ENCODE data around the gene RETSAT.
"Not testable (repeated sequence)": the region's sequence is repeated elsewhere in the genome, so short reads cannot be mapped to it uniquely, and the experiment has no call there.

RETSAT gene

DNA sequence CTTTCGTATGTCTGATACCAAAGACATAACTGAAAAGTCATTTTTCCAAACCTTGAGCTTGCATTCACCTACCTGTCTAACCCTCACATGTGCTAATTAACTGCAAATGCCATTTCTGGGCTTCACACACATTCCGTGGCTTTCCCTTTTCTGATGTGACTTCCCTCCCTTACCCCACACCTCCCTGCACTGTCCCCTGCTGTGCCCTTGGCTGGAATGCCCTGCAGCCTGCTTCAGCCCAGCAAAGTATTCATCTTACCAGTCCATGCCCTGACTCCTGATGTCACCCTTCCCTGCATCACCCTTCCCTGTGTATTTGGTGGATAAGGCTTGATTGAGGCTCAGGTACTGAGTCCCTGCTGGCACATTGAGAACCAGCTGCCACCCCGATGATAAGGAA is 12.2 kb downstream of the RETSAT start:
- H3K27ac ChIP-seq = no peak overlapping the region
- TF ChIP-seq, protein P1, sequence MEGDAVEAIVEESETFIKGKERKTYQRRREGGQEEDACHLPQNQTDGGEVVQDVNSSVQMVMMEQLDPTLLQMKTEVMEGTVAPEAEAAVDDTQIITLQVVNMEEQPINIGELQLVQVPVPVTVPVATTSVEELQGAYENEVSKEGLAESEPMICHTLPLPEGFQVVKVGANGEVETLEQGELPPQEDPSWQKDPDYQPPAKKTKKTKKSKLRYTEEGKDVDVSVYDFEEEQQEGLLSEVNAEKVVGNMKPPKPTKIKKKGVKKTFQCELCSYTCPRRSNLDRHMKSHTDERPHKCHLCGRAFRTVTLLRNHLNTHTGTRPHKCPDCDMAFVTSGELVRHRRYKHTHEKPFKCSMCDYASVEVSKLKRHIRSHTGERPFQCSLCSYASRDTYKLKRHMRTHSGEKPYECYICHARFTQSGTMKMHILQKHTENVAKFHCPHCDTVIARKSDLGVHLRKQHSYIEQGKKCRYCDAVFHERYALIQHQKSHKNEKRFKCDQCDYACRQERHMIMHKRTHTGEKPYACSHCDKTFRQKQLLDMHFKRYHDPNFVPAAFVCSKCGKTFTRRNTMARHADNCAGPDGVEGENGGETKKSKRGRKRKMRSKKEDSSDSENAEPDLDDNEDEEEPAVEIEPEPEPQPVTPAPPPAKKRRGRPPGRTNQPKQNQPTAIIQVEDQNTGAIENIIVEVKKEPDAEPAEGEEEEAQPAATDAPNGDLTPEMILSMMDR (IDR thresholded peaks at IDR 0.05) = no peak

DNA sequence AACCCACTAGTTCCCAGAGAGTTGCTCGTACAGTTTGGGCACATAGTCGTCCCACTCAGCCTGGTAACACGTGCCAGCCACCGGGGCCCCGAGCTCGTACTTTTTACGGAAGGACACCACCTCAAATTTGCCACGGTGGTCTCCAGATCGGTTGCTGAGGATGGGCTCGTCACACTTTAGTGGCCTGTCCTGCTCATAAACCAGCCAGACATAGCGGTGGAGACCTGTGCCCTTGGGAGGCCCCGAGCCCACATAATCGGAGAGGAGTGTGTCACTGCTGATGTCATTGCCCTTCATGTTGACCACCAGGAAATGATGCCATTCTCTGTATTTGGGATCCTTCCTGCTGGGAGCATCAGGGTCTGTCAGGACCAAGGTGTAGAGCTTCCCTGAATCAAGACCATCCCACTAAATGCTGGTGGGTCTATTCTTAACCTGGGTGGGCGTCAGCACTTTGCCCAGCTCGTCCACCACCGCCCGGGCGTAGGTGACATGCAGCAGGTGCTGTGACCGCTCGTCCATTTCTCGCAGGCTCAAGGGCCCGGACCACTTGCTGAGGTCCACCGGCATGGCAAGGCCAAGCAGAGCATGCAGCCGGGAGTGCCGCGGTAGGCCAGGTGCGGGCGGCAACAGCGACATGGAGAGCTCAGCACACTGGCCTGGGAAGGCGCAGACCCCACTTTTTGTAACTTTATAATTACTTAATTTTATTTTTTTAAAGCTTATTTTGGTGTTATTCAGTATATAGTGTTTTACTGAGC is 12.9 kb downstream of the RETSAT start:
- TF ChIP-seq, protein P1 (IDR thresholded peaks at IDR 0.05) = no peak
- no peak for TF ChIP-seq ZFX (IDR thresholded peaks at IDR 0.05; ENCODE audit: borderline replicate concordance)
- no peak overlapping the region for H3K27ac ChIP-seq

DNA sequence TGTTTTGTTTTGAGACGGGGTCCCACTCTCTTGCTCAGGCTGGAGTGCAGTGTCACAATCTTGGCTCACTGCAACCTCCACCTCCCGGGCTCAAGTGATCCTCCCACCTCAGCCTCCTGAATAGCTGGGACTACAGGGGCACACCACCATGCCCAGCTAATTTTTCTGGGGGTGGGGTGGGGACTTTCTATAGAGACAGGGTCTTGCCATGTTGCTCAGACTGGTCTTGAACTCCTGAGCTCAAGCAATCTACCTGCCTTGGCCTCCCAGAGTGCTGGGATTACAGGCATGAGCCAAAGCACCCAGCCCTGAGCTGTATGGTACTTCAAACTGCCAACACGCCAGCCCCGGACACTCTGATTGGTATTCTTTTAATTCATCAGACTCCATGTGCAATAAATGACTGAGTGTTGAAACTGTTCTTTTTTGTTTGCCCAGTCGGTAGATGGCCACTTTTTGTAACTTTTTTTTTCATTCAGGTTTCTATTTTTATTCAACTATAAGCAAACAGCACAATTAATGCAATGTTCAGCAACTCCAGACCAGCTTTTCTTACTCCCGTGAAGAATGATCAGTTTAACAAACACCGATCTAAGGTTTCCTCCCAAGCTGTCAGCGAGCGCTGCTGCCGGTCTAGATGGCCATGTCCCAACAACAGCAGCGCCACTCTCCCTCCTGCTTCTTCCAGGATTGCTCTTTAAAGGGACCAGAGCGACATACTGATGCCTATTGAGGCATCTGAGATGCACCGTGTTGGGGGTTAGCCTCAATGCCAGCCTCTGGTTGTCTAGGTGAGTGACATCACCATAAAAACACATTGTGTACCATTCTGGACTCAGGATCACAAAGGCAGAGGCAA is 14.1 kb downstream of the RETSAT start:
- TF ChIP-seq ZFX (IDR thresholded peaks at IDR 0.05; ENCODE audit: borderline replicate concordance) = no peak
- TF ChIP-seq, protein P1 (IDR thresholded peaks at IDR 0.05) = no peak
- H3K27ac ChIP-seq = no peak overlapping the region

DNA sequence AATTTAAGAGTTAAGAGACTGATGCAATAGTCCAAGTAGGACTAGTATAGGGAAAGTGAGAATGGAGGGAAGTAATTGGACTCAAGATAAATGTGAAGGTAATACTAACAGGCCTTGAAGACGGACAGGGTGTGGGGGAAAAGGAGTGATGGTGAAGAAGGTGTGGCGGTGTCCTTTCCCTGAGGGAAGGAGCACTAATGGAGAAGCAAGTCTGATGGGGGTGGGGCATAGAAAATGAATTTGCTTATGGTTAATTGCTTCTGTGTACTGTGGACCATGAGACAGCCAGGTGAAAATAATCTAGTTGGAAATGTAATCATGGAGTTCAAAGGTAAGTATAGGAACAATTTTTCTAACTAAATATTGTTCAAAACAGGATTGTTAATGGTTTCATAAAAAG is 19.4 kb downstream of the RETSAT start:
- H3K27ac ChIP-seq = no peak overlapping the region
- TF ChIP-seq, protein P1 (IDR thresholded peaks at IDR 0.05) = no peak
- TF ChIP-seq ZFX (IDR thresholded peaks at IDR 0.05; ENCODE audit: borderline replicate concordance) = no peak

DNA sequence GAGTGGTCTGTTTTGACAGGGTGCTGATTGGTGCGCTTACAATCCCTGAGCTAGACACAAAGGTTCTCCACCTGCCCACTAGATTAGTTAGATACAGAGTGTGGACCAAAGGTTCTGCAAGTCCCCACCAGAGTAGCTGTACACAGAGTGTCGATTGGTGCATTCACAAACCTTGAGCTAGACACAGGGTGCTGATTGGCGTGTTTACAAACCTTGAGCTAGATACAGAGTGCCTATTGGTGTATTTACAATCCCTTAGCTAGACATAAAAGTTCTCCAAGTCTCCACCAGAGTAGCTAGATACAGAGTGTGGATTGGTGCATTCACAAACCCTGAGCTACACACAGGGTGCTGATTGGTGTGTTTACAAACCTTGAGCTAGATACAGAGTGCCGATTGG is 20.5 kb downstream of the RETSAT start:
- not testable (repeated sequence) for H3K27ac ChIP-seq

DNA sequence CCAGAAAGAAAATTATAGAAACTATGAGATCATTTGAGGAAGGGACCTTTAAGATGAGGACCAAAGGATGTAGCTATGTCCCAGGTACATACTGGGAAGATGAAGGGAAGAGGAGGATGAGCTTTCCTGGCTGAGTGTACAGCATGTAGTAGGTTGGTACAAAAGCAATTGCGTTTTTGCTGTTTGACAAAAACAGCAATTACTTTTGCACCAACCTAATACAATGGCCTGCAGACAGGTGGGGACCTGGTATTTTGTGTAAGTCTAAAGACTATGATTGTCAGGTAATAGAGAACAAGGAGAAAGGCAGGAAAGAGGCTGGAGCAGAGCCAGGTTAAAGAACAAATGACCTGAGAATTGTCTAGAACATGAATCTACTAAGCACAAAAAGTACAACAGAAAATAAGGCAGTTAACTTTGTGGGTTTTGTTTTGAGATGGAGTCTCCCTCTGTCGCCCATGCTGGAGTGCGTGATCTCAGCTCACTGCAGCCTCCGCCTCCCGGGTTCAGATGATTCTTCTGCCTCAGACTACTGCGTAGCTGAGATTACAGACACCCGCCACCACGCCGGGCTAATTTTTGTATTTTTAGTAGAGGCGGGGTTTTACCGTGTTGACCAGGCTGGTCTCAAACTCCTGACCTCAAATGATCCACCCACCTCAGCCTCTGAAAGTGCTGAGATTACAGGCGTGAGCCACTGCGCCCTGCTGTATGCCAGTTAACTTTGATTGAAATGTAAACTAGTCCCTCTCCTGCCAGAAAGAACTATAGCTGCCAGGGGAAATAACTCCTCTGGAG is 23.3 kb downstream of the RETSAT start:
- TF ChIP-seq, protein P1 (IDR thresholded peaks at IDR 0.05) = no peak
- TF ChIP-seq ZFX (IDR thresholded peaks at IDR 0.05; ENCODE audit: borderline replicate concordance) = no peak
- H3K27ac ChIP-seq = no peak overlapping the region

DNA sequence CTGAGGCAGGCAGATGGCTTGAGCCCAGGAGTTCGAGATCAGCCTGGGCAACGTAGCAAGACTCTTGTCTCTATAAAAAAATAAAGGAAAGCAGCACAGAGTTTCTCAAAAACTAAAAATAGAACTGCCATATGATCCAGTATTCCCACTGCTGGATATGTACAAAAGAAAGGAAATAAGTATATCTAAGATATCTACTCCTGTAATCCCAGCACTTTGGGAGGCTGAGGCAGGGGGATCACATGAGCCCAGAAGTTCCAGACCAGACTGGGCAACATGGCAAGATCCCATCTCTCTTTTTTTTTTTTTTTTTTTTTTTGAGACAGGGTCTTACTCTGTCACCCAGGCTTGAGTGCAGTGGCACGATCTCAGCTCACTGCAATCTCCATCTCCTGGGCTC is 24.6 kb downstream of the RETSAT start:
- H3K27ac ChIP-seq = not testable (repeated sequence)

DNA sequence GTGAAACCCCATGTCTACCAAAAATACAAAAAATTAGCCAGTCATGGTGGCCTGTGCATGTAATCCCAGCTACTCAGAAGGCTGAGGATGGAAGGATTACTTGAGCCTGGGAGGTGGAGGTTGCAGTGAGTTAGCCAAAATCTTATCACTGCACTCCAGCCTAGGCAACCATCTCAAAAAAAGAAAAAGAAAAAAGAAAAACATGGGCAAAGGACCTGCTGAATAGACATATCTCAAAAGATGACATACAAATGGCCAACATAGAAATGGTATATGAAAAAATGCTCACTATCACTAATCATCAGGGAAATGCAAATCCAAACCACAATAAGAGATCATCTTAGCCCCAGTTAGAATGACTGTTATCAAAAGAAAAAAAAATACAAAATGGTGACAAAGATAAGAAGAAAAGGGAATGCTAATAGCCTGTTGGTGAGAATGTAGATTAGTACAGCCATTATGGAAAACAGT is 25.1 kb downstream of the RETSAT start:
- no peak overlapping the region for H3K27ac ChIP-seq
- no peak for TF ChIP-seq ZFX (IDR thresholded peaks at IDR 0.05; ENCODE audit: borderline replicate concordance)
- TF ChIP-seq, protein P1 (IDR thresholded peaks at IDR 0.05) = no peak
